Vagina (tissue), 2 donors: Measurements from ENCODE around the gene IZUMO1.

Experiments
- POLR2A ChIP-seq, 2 donors: fragments of 450-650 bp; IDR thresholded peaks; one replicate each; pipeline ENCODE4 v1.6.1; 2017; ENCODE audit warnings: antibody characterized with exemption in 2 of 2, mild to moderate bottlenecking in 2 of 2, moderate library complexity in 2 of 2
- TF ChIP-seq, protein P1 (sequence below), 3 experiments: fragments of 450-650 bp in 2 of 3; fragments of 200-600 bp in 1 of 3; sonication (generic) in 1 of 3; IDR thresholded peaks; one replicate each; pipeline ENCODE4 v1.5.1; 2017 to 2019; ENCODE audit warnings: antibody characterized with exemption in 3 of 3, mild to moderate bottlenecking in 2 of 3, moderate library complexity in 2 of 3

DNA sequence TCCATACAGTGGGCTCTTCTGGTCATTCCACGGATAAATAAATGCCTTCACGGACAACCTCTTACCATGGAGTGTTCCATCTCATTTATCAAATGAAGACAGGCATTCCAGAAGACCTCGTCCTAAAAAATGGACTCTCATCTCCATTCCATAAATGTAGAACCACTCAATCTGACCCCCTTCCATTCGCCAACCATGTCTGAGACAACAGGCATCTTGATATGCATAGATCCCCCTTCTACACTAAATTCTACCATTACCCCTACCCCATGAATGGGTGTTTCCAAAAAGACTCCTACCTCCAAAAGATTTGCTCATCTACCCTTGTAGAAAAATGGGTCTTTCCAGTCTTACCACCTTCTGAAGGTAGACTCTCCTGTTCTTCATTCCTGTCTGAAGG lies 15.3 kb downstream of the IZUMO1 start:
- no peak for TF ChIP-seq POLR2A (IDR thresholded peaks at IDR 0.05)
- TF ChIP-seq, protein P1, sequence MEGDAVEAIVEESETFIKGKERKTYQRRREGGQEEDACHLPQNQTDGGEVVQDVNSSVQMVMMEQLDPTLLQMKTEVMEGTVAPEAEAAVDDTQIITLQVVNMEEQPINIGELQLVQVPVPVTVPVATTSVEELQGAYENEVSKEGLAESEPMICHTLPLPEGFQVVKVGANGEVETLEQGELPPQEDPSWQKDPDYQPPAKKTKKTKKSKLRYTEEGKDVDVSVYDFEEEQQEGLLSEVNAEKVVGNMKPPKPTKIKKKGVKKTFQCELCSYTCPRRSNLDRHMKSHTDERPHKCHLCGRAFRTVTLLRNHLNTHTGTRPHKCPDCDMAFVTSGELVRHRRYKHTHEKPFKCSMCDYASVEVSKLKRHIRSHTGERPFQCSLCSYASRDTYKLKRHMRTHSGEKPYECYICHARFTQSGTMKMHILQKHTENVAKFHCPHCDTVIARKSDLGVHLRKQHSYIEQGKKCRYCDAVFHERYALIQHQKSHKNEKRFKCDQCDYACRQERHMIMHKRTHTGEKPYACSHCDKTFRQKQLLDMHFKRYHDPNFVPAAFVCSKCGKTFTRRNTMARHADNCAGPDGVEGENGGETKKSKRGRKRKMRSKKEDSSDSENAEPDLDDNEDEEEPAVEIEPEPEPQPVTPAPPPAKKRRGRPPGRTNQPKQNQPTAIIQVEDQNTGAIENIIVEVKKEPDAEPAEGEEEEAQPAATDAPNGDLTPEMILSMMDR (IDR thresholded peaks at IDR 0.05), result no peak
